Osteocyte (in vitro differentiated cells): ENCODE data around the gene PIP4K2A. TPM values are rescaled to one million over a fixed set of nuclear protein-coding genes. Genes with fewer than 3 reads are reported as not detected.

Source experiments
- DNase-seq: peaks from one replicate; pipeline ENCODE4 v3.0.0; 2021; ENCODE audit warnings: mixed read lengths; ENCODE audit not compliant: unreplicated experiment; ENCODE audit errors: extremely low spot score
- H3K27ac Mint-ChIP-seq: one replicate; pipeline ENCODE4 v1.8.0; 2021; ENCODE audit warnings: mild to moderate bottlenecking, mixed read lengths; ENCODE audit not compliant: unreplicated experiment
- H3K27me3 Mint-ChIP-seq: one replicate; pipeline ENCODE4 v1.8.0; 2021; ENCODE audit warnings: mixed read lengths; ENCODE audit not compliant: unreplicated experiment
- H3K36me3 Mint-ChIP-seq: one replicate; pipeline ENCODE4 v1.8.0; 2021; ENCODE audit warnings: mixed read lengths; ENCODE audit not compliant: unreplicated experiment
- H3K4me1 Mint-ChIP-seq: one replicate; pipeline ENCODE4 v1.8.0; 2021; ENCODE audit warnings: mixed read lengths; ENCODE audit not compliant: unreplicated experiment
- H3K4me3 Mint-ChIP-seq: one replicate; pipeline ENCODE4 v1.8.0; 2021; ENCODE audit warnings: mild to moderate bottlenecking, moderate library complexity, mixed read lengths; ENCODE audit not compliant: unreplicated experiment
- H3K9me3 Mint-ChIP-seq: one replicate; pipeline ENCODE4 v1.8.0; 2021; ENCODE audit warnings: mixed read lengths; ENCODE audit not compliant: unreplicated experiment
- CTCF ChIP-seq: fragments of 200-600 bp; sonication (generic); IDR thresholded peaks from 2 replicates; pipeline ENCODE4 v1.5.0; 2021; ENCODE audit warnings: antibody characterized with exemption, mild to moderate bottlenecking, moderate library complexity
- total RNA-seq: library from RNA; stranded (reverse); gene quantifications from 2 replicates; pipeline ENCODE4 v1.2.1, GENCODE V29; 2021

PIP4K2A gene
- total RNA-seq, 1 donor from 2014 or later: 41.1 TPM

- no peak for TF ChIP-seq CTCF
- DNase-seq: no peak
- peak overlapping the region; percentile 46 for H3K27ac Mint-ChIP-seq
- H3K9me3 Mint-ChIP-seq: no peaks in the 10 kb centered on the region
- H3K27me3 Mint-ChIP-seq: no peaks in the 10 kb centered on the region
- peaks cover 29% of the 10 kb centered on the region for H3K36me3 Mint-ChIP-seq
- H3K4me1 Mint-ChIP-seq: peaks cover 31% of the 10 kb centered on the region
- H3K4me3 Mint-ChIP-seq: peak overlapping the region; percentile 2
These were observed 109.2 kb downstream of the PIP4K2A start for GRCh38 chr10:22605168-22605567.

GRCh38 chr10:22604344-22605126 lies 109.8 kb downstream of the PIP4K2A start:
- TF ChIP-seq CTCF: no peak
- Mint-ChIP-seq H3K9me3 (no peaks in the 10 kb centered on the region), H3K36me3 (peaks cover 24% of the 10 kb centered on the region), H3K27me3 (no peaks in the 10 kb centered on the region), H3K27ac (peak overlapping the region; percentile 43), H3K4me3 (no peak overlapping the region), H3K4me1 (peaks cover 34% of the 10 kb centered on the region)
- no peak for DNase-seq

GRCh38 chr10:22603581-22603980 lies 110.8 kb downstream of the PIP4K2A start:
- Mint-ChIP-seq H3K4me3 (no peak overlapping the region), H3K27ac (no peak overlapping the region), H3K9me3 (no peaks in the 10 kb centered on the region), H3K4me1 (peaks cover 42% of the 10 kb centered on the region), H3K36me3 (peaks cover 16% of the 10 kb centered on the region), H3K27me3 (no peaks in the 10 kb centered on the region)
- TF ChIP-seq CTCF: no peak
- no peak for DNase-seq

GRCh38 chr10:22601618-22602017 lies 112.8 kb downstream of the PIP4K2A start:
- Mint-ChIP-seq H3K4me3 (no peak overlapping the region), H3K36me3 (peaks cover 6% of the 10 kb centered on the region), H3K27ac (no peak overlapping the region), H3K27me3 (no peaks in the 10 kb centered on the region), H3K4me1 (peaks cover 48% of the 10 kb centered on the region), H3K9me3 (no peaks in the 10 kb centered on the region)
- no peak for DNase-seq
- no peak for TF ChIP-seq CTCF

DNA sequence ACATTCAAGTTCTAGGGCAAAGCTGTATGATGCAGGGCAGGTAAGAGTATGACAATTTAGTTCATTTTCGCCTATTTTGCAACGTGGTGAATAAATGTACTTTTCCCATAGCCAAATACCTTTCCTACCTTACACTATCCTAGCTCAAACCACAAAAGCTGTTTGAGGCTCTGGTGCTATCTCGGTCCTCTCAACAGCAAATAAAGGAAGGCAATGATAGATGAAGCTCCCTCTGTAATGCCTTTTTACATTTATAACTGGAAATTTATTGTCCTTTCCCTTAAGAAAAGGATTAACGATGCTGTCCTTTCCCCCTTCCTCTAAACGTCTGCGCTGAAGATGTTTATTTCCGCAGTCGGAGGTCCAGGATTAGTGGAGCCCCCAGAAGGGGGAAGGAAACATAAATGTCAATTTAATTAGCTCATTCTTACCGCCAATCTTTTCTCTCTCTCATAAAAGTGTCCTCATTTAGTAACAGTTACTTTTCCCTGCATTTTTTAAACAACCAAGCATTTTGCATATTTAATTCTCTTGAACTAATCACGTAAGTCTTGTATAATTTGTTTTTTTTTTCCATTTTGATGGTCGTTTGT lies 114.6 kb downstream of the PIP4K2A start:
- no peak overlapping the region for H3K4me3 Mint-ChIP-seq
- H3K36me3 Mint-ChIP-seq: peaks cover 7% of the 10 kb centered on the region
- no peak for DNase-seq
- H3K27ac Mint-ChIP-seq: no peak overlapping the region
- no peaks in the 10 kb centered on the region for H3K27me3 Mint-ChIP-seq
- peaks cover 31% of the 10 kb centered on the region for H3K4me1 Mint-ChIP-seq
- no peak for TF ChIP-seq CTCF
- no peaks in the 10 kb centered on the region for H3K9me3 Mint-ChIP-seq
